Measurements from ENCODE around the gene TAP2. TPM values are rescaled to one million over a fixed set of nuclear protein-coding genes. Genes with fewer than 3 reads are reported as not detected.

TAP2 gene
- total RNA-seq, 2 experiments from 2014 or later = 178 to 199 TPM

Other genes with a start within 250 kb of the TAP2 start
- gene HLA-DRB1, start 248.9 kb downstream of the TAP2 start, total RNA-seq = 10 to 100 TPM; 10.8 to 10.9 TPM
- 1 to 10 TPM; 6.9 to 8.7 TPM for gene HLA-DQA1, start 201.3 kb downstream of the TAP2 start, total RNA-seq
- 10 to 100 TPM in 1 of 2 experiments, 1 to 10 TPM in 1; 9.5 to 11.6 TPM for gene HLA-DQB1, start 172.1 kb downstream of the TAP2 start, total RNA-seq
- under 1 TPM; 0.48 to 0.55 TPM for gene HLA-DQA2, start 97.3 kb downstream of the TAP2 start, total RNA-seq
- under 1 TPM in 1 of 2 experiments, not detected in 1; 0.36 TPM for gene HLA-DQB2, start 75.2 kb downstream of the TAP2 start, total RNA-seq
- gene HLA-DOB, start 21.7 kb downstream of the TAP2 start, total RNA-seq = 1 to 10 TPM in 1 of 2 experiments, under 1 TPM in 1; 0.72 to 1.2 TPM
- gene PSMB8, start 5.3 kb upstream of the TAP2 start, total RNA-seq = 100 to 1,000 TPM; 295 TPM
- gene TAP1, start 15.0 kb upstream of the TAP2 start, total RNA-seq = 100 to 1,000 TPM; 296 to 298 TPM
- gene PSMB9, start 15.5 kb upstream of the TAP2 start, total RNA-seq = 100 to 1,000 TPM; 206 to 207 TPM
- gene HLA-DMB, start 102.3 kb upstream of the TAP2 start, total RNA-seq = 1 to 10 TPM; 2.2 to 2.6 TPM
- gene HLA-DMA, start 114.4 kb upstream of the TAP2 start, total RNA-seq = 10 to 100 TPM in 1 of 2 experiments, 1 to 10 TPM in 1; 9.9 to 11.7 TPM
- 100 to 1,000 TPM; 327 to 333 TPM for gene BRD2, start 129.9 kb upstream of the TAP2 start, total RNA-seq
- gene HLA-DOA, start 170.9 kb upstream of the TAP2 start, total RNA-seq = 1 to 10 TPM; 3.6 to 4.8 TPM
- 10 to 100 TPM; 43.5 to 46.9 TPM for gene HLA-DPA1, start 234.9 kb upstream of the TAP2 start, total RNA-seq
- gene HLA-DPB1, start 237.3 kb upstream of the TAP2 start, total RNA-seq = 10 to 100 TPM; 10.4 to 10.9 TPM